ENCODE measurements around the gene VWA8.

Gene VWA8

DNA sequence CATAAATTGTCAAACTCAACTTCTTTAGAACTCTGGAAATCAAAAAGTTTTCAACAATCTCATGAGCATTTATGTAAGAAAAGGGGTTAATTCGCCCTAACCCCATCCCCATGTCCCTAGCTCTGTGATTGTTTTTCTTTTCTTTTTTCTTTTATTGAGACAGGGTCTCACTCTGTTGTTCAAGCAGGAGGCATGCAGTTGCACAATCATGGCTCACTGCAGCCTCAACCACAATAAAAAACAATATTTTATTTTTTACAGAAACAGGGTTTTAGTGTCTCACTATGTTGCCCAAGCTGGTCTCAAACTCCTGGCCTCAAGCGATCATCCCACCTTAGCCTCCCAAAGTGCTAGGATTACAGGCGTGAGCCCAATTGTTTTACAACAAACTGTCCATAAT, 16.7 kb downstream of the VWA8 start:
- Histone ChIP-seq H3K4me1 (peaks cover 0 to 4% (median 0%) of the 10 kb centered on the region in 4 donors), H3K27me3 (no peaks in the 10 kb centered on the region), H3K4me3 (no peak overlapping the region), H3K9me3 (peaks cover 0 to 9% (median 0%) of the 10 kb centered on the region in 3 donors), H3K27ac (no peak overlapping the region), H3K36me3 (peaks cover 6 to 18% (median 18%) of the 10 kb centered on the region in 3 donors)
- TF ChIP-seq, protein P1, sequence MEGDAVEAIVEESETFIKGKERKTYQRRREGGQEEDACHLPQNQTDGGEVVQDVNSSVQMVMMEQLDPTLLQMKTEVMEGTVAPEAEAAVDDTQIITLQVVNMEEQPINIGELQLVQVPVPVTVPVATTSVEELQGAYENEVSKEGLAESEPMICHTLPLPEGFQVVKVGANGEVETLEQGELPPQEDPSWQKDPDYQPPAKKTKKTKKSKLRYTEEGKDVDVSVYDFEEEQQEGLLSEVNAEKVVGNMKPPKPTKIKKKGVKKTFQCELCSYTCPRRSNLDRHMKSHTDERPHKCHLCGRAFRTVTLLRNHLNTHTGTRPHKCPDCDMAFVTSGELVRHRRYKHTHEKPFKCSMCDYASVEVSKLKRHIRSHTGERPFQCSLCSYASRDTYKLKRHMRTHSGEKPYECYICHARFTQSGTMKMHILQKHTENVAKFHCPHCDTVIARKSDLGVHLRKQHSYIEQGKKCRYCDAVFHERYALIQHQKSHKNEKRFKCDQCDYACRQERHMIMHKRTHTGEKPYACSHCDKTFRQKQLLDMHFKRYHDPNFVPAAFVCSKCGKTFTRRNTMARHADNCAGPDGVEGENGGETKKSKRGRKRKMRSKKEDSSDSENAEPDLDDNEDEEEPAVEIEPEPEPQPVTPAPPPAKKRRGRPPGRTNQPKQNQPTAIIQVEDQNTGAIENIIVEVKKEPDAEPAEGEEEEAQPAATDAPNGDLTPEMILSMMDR (IDR thresholded peaks at IDR 0.05), result no peak
- no peak for DNase-seq
- intact Hi-C loops (cut with DNase I; ENCODE audit: low total_unique reads), result no loop called here

GRCh38 chr13:41942462-41943094, 18.3 kb downstream of the VWA8 start:
- Histone ChIP-seq H3K27ac (no peak overlapping the region), H3K36me3 (peaks cover 6 to 18% (median 18%) of the 10 kb centered on the region in 3 donors), H3K4me1 (peaks cover 0 to 4% (median 0%) of the 10 kb centered on the region in 4 donors), H3K27me3 (no peaks in the 10 kb centered on the region), H3K9me3 (peaks cover 0 to 9% (median 0%) of the 10 kb centered on the region in 3 donors), H3K4me3 (no peak overlapping the region)
- TF ChIP-seq, protein P1 (IDR thresholded peaks at IDR 0.05), result no peak
- intact Hi-C loops (cut with DNase I; ENCODE audit: low total_unique reads), result no loop called here
- DNase-seq, result no peak

GRCh38 chr13:41941174-41941573, 19.7 kb downstream of the VWA8 start:
- intact Hi-C loops (cut with DNase I; ENCODE audit: low total_unique reads), result no loop called here
- no peaks in the 10 kb centered on the region for H3K27me3 ChIP-seq
- H3K4me3 ChIP-seq, result no peak overlapping the region
- TF ChIP-seq, protein P1 (IDR thresholded peaks at IDR 0.05), result no peak
- peaks cover 0 to 4% (median 0%) of the 10 kb centered on the region in 4 donors for H3K4me1 ChIP-seq
- peaks cover 0 to 5% (median 0%) of the 10 kb centered on the region in 3 donors for H3K9me3 ChIP-seq
- no peak overlapping the region for H3K27ac ChIP-seq
- DNase-seq, result no peak
- H3K36me3 ChIP-seq, result peaks cover 4 to 10% (median 6%) of the 10 kb centered on the region in 3 donors

DNA sequence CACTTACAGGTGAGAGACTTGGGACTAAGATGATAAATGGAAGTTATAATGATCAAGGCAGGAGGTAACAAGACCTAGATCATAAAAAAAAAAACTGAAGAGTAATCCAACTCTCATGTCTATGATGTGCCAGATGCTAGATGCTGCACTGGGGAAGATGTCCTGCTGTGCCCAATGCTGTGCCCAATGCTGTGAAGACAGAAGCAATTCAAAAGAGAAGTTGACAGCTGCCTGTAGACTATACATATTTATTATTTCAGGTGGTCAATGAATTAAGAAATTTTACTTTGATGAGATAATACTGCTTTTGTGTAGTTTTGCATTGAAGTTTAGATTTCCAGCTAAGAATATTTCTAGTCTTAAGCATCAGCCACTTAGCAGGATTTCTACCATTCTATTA, 21.5 kb downstream of the VWA8 start:
- Histone ChIP-seq H3K27ac (no peak overlapping the region), H3K27me3 (no peaks in the 10 kb centered on the region), H3K9me3 (no peaks in the 10 kb centered on the region), H3K4me1 (peaks cover 0 to 4% (median 0%) of the 10 kb centered on the region in 4 donors), H3K36me3 (peaks cover 0 to 6% (median 0%) of the 10 kb centered on the region in 3 donors), H3K4me3 (no peak overlapping the region)
- DNase-seq, result no peak
- TF ChIP-seq, protein P1 (IDR thresholded peaks at IDR 0.05), result no peak
- intact Hi-C loops (cut with DNase I; ENCODE audit: low total_unique reads), result no loop called here

- Histone ChIP-seq H3K27me3 (no peaks in the 10 kb centered on the region), H3K4me1 (peaks cover 0 to 4% (median 0%) of the 10 kb centered on the region in 4 donors), H3K4me3 (no peak overlapping the region), H3K36me3 (peaks cover 0 to 6% (median 0%) of the 10 kb centered on the region in 3 donors), H3K27ac (no peak overlapping the region), H3K9me3 (no peaks in the 10 kb centered on the region)
- TF ChIP-seq, protein P1 (IDR thresholded peaks at IDR 0.05), result no peak
- DNase-seq, result no peak
- intact Hi-C loops (cut with DNase I; ENCODE audit: low total_unique reads), result no loop called here
Measured at GRCh38 chr13:41938918-41939317, 22.0 kb downstream of the VWA8 start.

Data from tibial artery (tissue), 4 donors.